OCI-LY7 (cell line): ENCODE measurements around the gene GLB1L2. TPM values are rescaled to one million over a fixed set of nuclear protein-coding genes. Genes with fewer than 3 reads are reported as not detected.

Experiments used
- BruUV-seq: library from RNA; stranded (reverse); fragments of 400-500 nt; replicated peaks from 2 replicates; lab custom pipeline; 2021; lab: Mats Ljungman, UMichigan
- CTCF ChIA-PET: fragments of 300-600 bp; sonication (Branson Sonifier 250); formaldehyde crosslinking; loops from one replicate; lab custom pipeline; 2022; ENCODE audit warnings: antibody characterized with exemption; ENCODE audit not compliant: unreplicated experiment; lab: Charles Lee
- POLR2A ChIA-PET: fragments of 300-600 bp; sonication (Branson Sonifier 250); formaldehyde crosslinking; loops from one replicate; lab custom pipeline; 2022; ENCODE audit warnings: antibody characterized with exemption; lab: Charles Lee
- DNase-seq: peaks from one replicate; pipeline ENCODE4 v3.0.0-alpha.2; 2015; ENCODE audit warnings: low spot score
- H2AFZ ChIP-seq: fragments of 200-600 bp; sonication (generic), shearing (Covaris generic); 2 replicates; pipeline ENCODE4 v1.6.1; 2014; ENCODE audit warnings: mild to moderate bottlenecking, antibody characterized with exemption, low read length, moderate library complexity
- H3K27ac ChIP-seq: fragments of 200-600 bp; sonication (generic); 2 replicates; pipeline ENCODE4 v1.5.1; 2014; ENCODE audit warnings: mixed run types, low read depth, mild to moderate bottlenecking, moderate library complexity, low read length, inconsistent platforms; ENCODE audit not compliant: poor library complexity, severe bottlenecking
- H3K36me3 ChIP-seq: fragments of 200-600 bp; sonication (generic); 2 replicates; pipeline ENCODE4 v1.6.1; 2014; ENCODE audit warnings: mild to moderate bottlenecking, antibody characterized with exemption, low read length, moderate library complexity, mixed read lengths; ENCODE audit not compliant: insufficient read depth
- H3K4me1 ChIP-seq: fragments of 200-600 bp; sonication (generic); 2 replicates; pipeline ENCODE4 v1.5.1; 2014; ENCODE audit warnings: mild to moderate bottlenecking, low read length; ENCODE audit not compliant: insufficient read depth, poor library complexity, severe bottlenecking
- H3K4me2 ChIP-seq: fragments of 200-600 bp; sonication (generic); 2 replicates; pipeline ENCODE4 v1.6.1; 2014; ENCODE audit warnings: mild to moderate bottlenecking, low read length
- H3K4me3 ChIP-seq: fragments of 200-600 bp; sonication (generic); 2 replicates; pipeline ENCODE4 v1.5.1; 2014; ENCODE audit warnings: mild to moderate bottlenecking, low read depth, low read length; ENCODE audit not compliant: poor library complexity, severe bottlenecking
- H3K79me2 ChIP-seq: fragments of 200-600 bp; sonication (generic); 2 replicates; pipeline ENCODE4 v1.6.1; 2016; ENCODE audit warnings: low read depth, mild to moderate bottlenecking, low read length, moderate library complexity, mixed read lengths; ENCODE audit not compliant: insufficient read depth
- H3K9me2 ChIP-seq: fragments of 200-600 bp; sonication (generic); 2 replicates; pipeline ENCODE4 v1.6.1; 2016; ENCODE audit warnings: mild to moderate bottlenecking, low read length, mixed read lengths; ENCODE audit not compliant: insufficient read depth
- H3K9me3 ChIP-seq: fragments of 200-600 bp; sonication (generic); 2 replicates; pipeline ENCODE4 v1.6.1; 2014; ENCODE audit warnings: mild to moderate bottlenecking, mixed run types, low read length, mixed read lengths
- H4K20me1 ChIP-seq: fragments of 200-600 bp; sonication (generic); 2 replicates; pipeline ENCODE4 v1.6.1; 2014; ENCODE audit warnings: mild to moderate bottlenecking, antibody characterized with exemption, low read length, moderate library complexity, mixed read lengths; ENCODE audit not compliant: insufficient read depth
- CTCF ChIP-seq: fragments of 200-600 bp; sonication (generic); conservative IDR thresholded peaks from 2 replicates; pipeline ENCODE4 v1.5.1; 2014; ENCODE audit warnings: mild to moderate bottlenecking, antibody characterized with exemption, low read length, moderate library complexity, mixed read lengths
- EZH2phosphoT487 ChIP-seq: fragments of 200-600 bp; sonication (generic); IDR thresholded peaks from 2 replicates; pipeline ENCODE4 v1.6.1; 2018; ENCODE audit warnings: low read depth, borderline replicate concordance, mild to moderate bottlenecking, mixed run types, antibody characterized with exemption, low read length, moderate library complexity, mixed read lengths
- intact Hi-C: fragments of 100-400 bp; cut with micrococcal nuclease; formaldehyde crosslinking; loops from one replicate; pipeline ENCODE4 v1.10.0; 2022; ENCODE audit not compliant: unreplicated experiment
- total RNA-seq, 2 experiments: library from RNA; depleted of rRNA in 1 of 2; stranded (reverse); fragments of >200 nt in 1 of 2; shearing (Covaris generic) in 1 of 2; gene quantifications; 2 replicates each; pipeline ENCODE4 v1.2.3, GENCODE V29; 2014 to 2022

GLB1L2 gene
- total RNA-seq, 2 experiments from 2014 or later, result not detected

GRCh38 chr11:134382830-134383229 lies 51.0 kb downstream of the GLB1L2 start:
- no peak for TF ChIP-seq EZH2phosphoT487
- no peak for TF ChIP-seq CTCF
- intact Hi-C loops, result no loop called here
- POLR2A ChIA-PET, result no interaction called here
- DNase-seq, result no peak
- H3K9me2 ChIP-seq, result no peaks in the 10 kb centered on the region
- no peaks in the 10 kb centered on the region for H4K20me1 ChIP-seq
- H2AFZ ChIP-seq, result no peak overlapping the region
- no peak overlapping the region for H3K4me2 ChIP-seq
- H3K27ac ChIP-seq, result no peak overlapping the region
- CTCF ChIA-PET, result no interaction called here
- no peaks in the 10 kb centered on the region for H3K9me3 ChIP-seq
- no peaks in the 10 kb centered on the region for H3K79me2 ChIP-seq
- no peak overlapping the region for H3K4me3 ChIP-seq
- H3K4me1 ChIP-seq, result no peaks in the 10 kb centered on the region
- no TSS peak for BruUV-seq
- no peaks in the 10 kb centered on the region for H3K36me3 ChIP-seq

- Histone ChIP-seq H2AFZ (no peak overlapping the region), H3K4me1 (no peaks in the 10 kb centered on the region), H3K9me2 (no peaks in the 10 kb centered on the region), H3K27ac (no peak overlapping the region), H4K20me1 (no peaks in the 10 kb centered on the region), H3K36me3 (no peaks in the 10 kb centered on the region), H3K9me3 (no peaks in the 10 kb centered on the region), H3K4me2 (no peak overlapping the region), H3K4me3 (no peak overlapping the region), H3K79me2 (no peaks in the 10 kb centered on the region)
- no TSS peak for BruUV-seq
- TF ChIP-seq CTCF, result no peak
- no peak for TF ChIP-seq EZH2phosphoT487
- ChIA-PET CTCF (no interaction called here), POLR2A (no interaction called here)
- DNase-seq, result no peak
- intact Hi-C loops, result no loop called here
Measured at GRCh38 chr11:134383576-134384221, 51.9 kb downstream of the GLB1L2 start.

- ChIA-PET CTCF (no interaction called here), POLR2A (no interaction called here)
- Histone ChIP-seq H3K4me1 (no peaks in the 10 kb centered on the region), H3K9me2 (no peaks in the 10 kb centered on the region), H3K4me3 (no peak overlapping the region), H4K20me1 (no peaks in the 10 kb centered on the region), H3K36me3 (no peaks in the 10 kb centered on the region), H3K27ac (no peak overlapping the region), H3K4me2 (no peak overlapping the region), H2AFZ (no peak overlapping the region), H3K9me3 (no peaks in the 10 kb centered on the region), H3K79me2 (no peaks in the 10 kb centered on the region)
- TF ChIP-seq EZH2phosphoT487 (no peak), CTCF (no peak)
- BruUV-seq, result no TSS peak
- intact Hi-C loops, result no loop called here
- no peak for DNase-seq
Measured at GRCh38 chr11:134384406-134384805, 52.6 kb downstream of the GLB1L2 start.
